Trophoblast cell (in vitro differentiated cells and primary cell): Measurements from ENCODE around the gene ETHE1.

Source experiments
- DNase-seq, 2 donors: peaks; one replicate each; pipeline ENCODE4 v3.0.0-alpha.2; 2016
- H2AFZ ChIP-seq: 2 replicates; pipeline ENCODE4 v1.6.1; 2013; ENCODE audit warnings: low read length, moderate library complexity, mild to moderate bottlenecking; ENCODE audit not compliant: insufficient read depth, poor library complexity
- H2AK5ac ChIP-seq: 2 replicates; pipeline ENCODE4 v1.6.1; 2013; ENCODE audit warnings: mild to moderate bottlenecking, low read length
- H2BK120ac ChIP-seq: 2 replicates; pipeline ENCODE4 v1.6.1; 2013; ENCODE audit warnings: low read length, mild to moderate bottlenecking, moderate library complexity; ENCODE audit not compliant: insufficient read depth, poor library complexity
- H2BK12ac ChIP-seq: 2 replicates; pipeline ENCODE4 v1.6.1; 2013; ENCODE audit warnings: mild to moderate bottlenecking, low read length, moderate library complexity
- H2BK5ac ChIP-seq: 2 replicates; pipeline ENCODE4 v1.6.1; 2013; ENCODE audit warnings: low read length, low read depth, moderate library complexity, mild to moderate bottlenecking; ENCODE audit not compliant: poor library complexity
- H3K14ac ChIP-seq: 2 replicates; pipeline ENCODE4 v1.6.1; 2013; ENCODE audit warnings: mild to moderate bottlenecking, low read length
- H3K18ac ChIP-seq: 2 replicates; pipeline ENCODE4 v1.6.1; 2013; ENCODE audit warnings: mild to moderate bottlenecking, low read length
- H3K23ac ChIP-seq: 2 replicates; pipeline ENCODE4 v1.6.1; 2013; ENCODE audit warnings: low read length
- H3K27ac ChIP-seq: 2 replicates; pipeline ENCODE4 v1.5.1; 2013; ENCODE audit warnings: low read depth, mild to moderate bottlenecking, inconsistent platforms, low read length, moderate library complexity
- H3K27me3 ChIP-seq: 2 replicates; pipeline ENCODE4 v1.6.1; 2013; ENCODE audit warnings: inconsistent platforms, mild to moderate bottlenecking, low read length, moderate library complexity; ENCODE audit not compliant: insufficient read depth
- H3K36me3 ChIP-seq, 2 experiments: 1 replicate in 1 of 2; 2 replicates in 1 of 2; pipeline ENCODE4 v1.6.1; 2013; ENCODE audit warnings: low read length in 2 of 2, mild to moderate bottlenecking in 2 of 2, moderate library complexity in 1 of 2; ENCODE audit not compliant: insufficient read depth in 2 of 2, control insufficient read depth in 1 of 2
- H3K4ac ChIP-seq: 2 replicates; pipeline ENCODE4 v1.6.1; 2013; ENCODE audit warnings: low read depth, mild to moderate bottlenecking, low read length, moderate library complexity
- H3K4me1 ChIP-seq, 2 experiments: 1 replicate in 1 of 2; 2 replicates in 1 of 2; pipeline ENCODE4 v1.6.1; 2013; ENCODE audit warnings: low read length in 2 of 2, mild to moderate bottlenecking in 2 of 2, moderate library complexity in 1 of 2; ENCODE audit not compliant: insufficient read depth in 2 of 2, control insufficient read depth in 1 of 2
- H3K4me2 ChIP-seq: 2 replicates; pipeline ENCODE4 v1.6.1; 2013; ENCODE audit warnings: inconsistent platforms, mild to moderate bottlenecking, low read length, moderate library complexity
- H3K4me3 ChIP-seq: 2 replicates; pipeline ENCODE4 v1.5.1; 2013; ENCODE audit warnings: mild to moderate bottlenecking, low read depth, low read length, inconsistent platforms
- H3K79me1 ChIP-seq: one replicate; pipeline ENCODE4 v1.6.1; 2013; ENCODE audit warnings: low read length
- H3K79me2 ChIP-seq: 2 replicates; pipeline ENCODE4 v1.6.1; 2013; ENCODE audit warnings: low read length, mild to moderate bottlenecking; ENCODE audit not compliant: control insufficient read depth, insufficient read depth, poor library complexity
- H3K9ac ChIP-seq: 2 replicates; pipeline ENCODE4 v1.6.1; 2013; ENCODE audit warnings: mild to moderate bottlenecking, low read length
- H3K9me3 ChIP-seq: 2 replicates; pipeline ENCODE4 v1.6.1; 2013; ENCODE audit warnings: low read depth, mild to moderate bottlenecking, control low read depth, inconsistent platforms, low read length; ENCODE audit not compliant: insufficient read depth
- H4K12ac ChIP-seq: 2 replicates; pipeline ENCODE4 v1.6.1; 2013; ENCODE audit warnings: low read depth, mild to moderate bottlenecking, low read length, moderate library complexity
- H4K8ac ChIP-seq: 2 replicates; pipeline ENCODE4 v1.6.1; 2013; ENCODE audit warnings: low read depth, mild to moderate bottlenecking, low read length, moderate library complexity
- H4K91ac ChIP-seq: one replicate; pipeline ENCODE4 v1.6.1; 2013; ENCODE audit warnings: low read depth, mild to moderate bottlenecking, low read length, moderate library complexity
- WGBS: extraction: QIAGEN DNeasy Blood & Tissue Kit; methylation state at CpG from one replicate; pipeline ENCODE4 v1.1.7; 2013; ENCODE audit warnings: missing lambda C conversion rate; ENCODE audit not compliant: insufficient read length, insufficient coverage; ENCODE audit errors: extremely low coverage; 5-methylcytosine and 5-hydroxymethylcytosine counted together

The ETHE1 gene

DNA sequence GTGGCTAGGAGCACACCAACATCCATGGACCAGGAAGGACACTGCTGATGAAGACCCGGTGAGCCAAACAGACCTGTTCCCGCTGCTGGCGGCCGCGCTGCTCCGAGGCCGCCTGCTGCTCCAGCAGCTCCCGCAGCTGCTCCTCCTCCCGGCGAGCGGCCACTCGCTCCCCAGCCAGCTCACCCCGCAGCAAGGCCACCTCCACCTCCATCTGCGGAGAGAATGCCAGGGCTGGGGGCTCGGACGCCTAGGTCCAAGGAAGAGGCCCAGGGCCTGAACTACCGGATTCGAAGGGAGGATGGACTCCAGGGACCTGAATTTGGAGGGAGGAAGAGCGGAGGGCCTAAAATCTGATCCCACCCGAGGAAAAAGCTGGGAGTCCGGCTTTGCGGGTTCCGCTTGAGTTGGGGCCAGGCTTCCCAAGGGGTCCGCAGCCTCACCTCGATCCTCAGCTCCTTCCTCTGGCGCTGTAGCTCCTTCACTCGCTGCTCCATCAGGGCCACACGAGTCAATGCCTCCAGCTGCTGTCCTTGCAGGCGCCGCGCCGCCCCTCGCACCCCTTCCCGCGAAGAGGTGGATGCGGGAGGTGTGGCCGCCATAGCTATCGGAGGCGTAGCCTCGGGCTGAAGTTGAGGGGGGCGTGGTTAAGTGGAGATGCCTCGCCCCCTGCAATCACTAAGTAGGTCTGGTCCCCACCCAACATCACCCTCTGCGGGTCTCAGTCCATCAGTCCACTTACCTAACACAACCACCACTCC lies 25.2 kb downstream of the ETHE1 start:
- Histone ChIP-seq H2BK5ac (no peak overlapping the region), H2BK120ac (no peak overlapping the region), H3K79me1 (peaks cover 12% of the 10 kb centered on the region), H4K8ac (no peak overlapping the region), H4K12ac (no peak overlapping the region), H2AFZ (no peak overlapping the region), H3K4ac (no peak overlapping the region), H3K27ac (no peak overlapping the region), H3K36me3 (peaks cover 11 to 18% of the 10 kb centered on the region in 2 experiments), H3K18ac (peak overlapping the region; percentile 25), H3K9ac (no peak overlapping the region), H3K4me2 (no peak overlapping the region), H3K23ac (no peak overlapping the region), H3K4me1 (peaks cover 10% of the 10 kb centered on the region in 2 experiments), H2BK12ac (no peak overlapping the region), H4K91ac (no peak overlapping the region), H3K27me3 (no peaks in the 10 kb centered on the region), H2AK5ac (no peak overlapping the region), H3K14ac (no peak overlapping the region), H3K79me2 (peaks cover 5% of the 10 kb centered on the region), H3K9me3 (no peaks in the 10 kb centered on the region), H3K4me3 (no peak overlapping the region)
- no CpG with 5 or more reads among the region's 43 CpGs for WGBS
- DNase-seq, result no peak

DNA sequence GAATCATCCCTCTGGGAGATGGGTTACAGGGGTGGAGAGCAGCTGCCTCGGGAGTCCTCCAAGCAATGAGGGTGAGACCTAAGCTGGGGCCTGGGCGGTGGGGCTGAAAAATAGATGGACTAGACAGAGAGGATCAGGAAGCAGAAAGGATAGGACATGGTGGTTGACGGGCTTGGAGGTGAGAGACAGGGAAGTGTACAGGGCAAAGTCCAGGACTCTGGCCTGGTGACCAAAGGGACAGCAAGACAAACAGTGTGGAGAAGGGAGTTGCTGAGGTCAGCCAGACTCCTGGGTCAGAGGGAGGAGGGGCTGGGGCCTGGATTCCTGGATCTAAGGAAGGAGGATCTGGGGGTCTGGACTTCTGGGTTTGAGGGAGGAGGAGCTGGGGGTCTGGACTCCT lies 28.0 kb downstream of the ETHE1 start:
- Histone ChIP-seq H2BK5ac (no peak overlapping the region), H3K9ac (no peak overlapping the region), H2BK12ac (no peak overlapping the region), H3K36me3 (peaks cover 26 to 29% of the 10 kb centered on the region in 2 experiments), H3K27me3 (no peaks in the 10 kb centered on the region), H4K12ac (no peak overlapping the region), H3K9me3 (peaks cover 3% of the 10 kb centered on the region), H3K27ac (no peak overlapping the region), H2BK120ac (no peak overlapping the region), H3K14ac (no peak overlapping the region), H4K8ac (no peak overlapping the region), H3K23ac (no peak overlapping the region), H3K18ac (no peak overlapping the region), H3K4me1 (peaks cover 9 to 10% of the 10 kb centered on the region in 2 experiments), H2AK5ac (no peak overlapping the region), H3K4ac (no peak overlapping the region), H2AFZ (no peak overlapping the region), H3K79me1 (peaks cover 7% of the 10 kb centered on the region), H3K79me2 (peaks cover 5% of the 10 kb centered on the region), H3K4me2 (no peak overlapping the region), H4K91ac (no peak overlapping the region), H3K4me3 (no peak overlapping the region)
- DNase-seq, result no peak
- no CpG with 5 or more reads among the region's 3 CpGs for WGBS

- WGBS, result no CpG with 5 or more reads among the region's 5 CpGs
- DNase-seq, result no peak
- H3K18ac ChIP-seq, result no peak overlapping the region
Observed at GRCh38 chr19:43498233-43498842, 28.7 kb downstream of the ETHE1 start.

GRCh38 chr19:43496960-43497359 lies 30.0 kb downstream of the ETHE1 start:
- Histone ChIP-seq H2BK5ac (no peak overlapping the region), H3K36me3 (peaks cover 26 to 28% of the 10 kb centered on the region in 2 experiments), H4K91ac (no peak overlapping the region), H3K79me1 (no peaks in the 10 kb centered on the region), H3K4me1 (peaks cover 7 to 8% of the 10 kb centered on the region in 2 experiments), H3K23ac (no peak overlapping the region), H2BK120ac (no peak overlapping the region), H4K8ac (no peak overlapping the region), H2AK5ac (no peak overlapping the region), H3K4me2 (no peak overlapping the region), H3K9ac (no peak overlapping the region), H3K4ac (no peak overlapping the region), H3K9me3 (peaks cover 3% of the 10 kb centered on the region), H4K12ac (no peak overlapping the region), H2AFZ (no peak overlapping the region), H2BK12ac (no peak overlapping the region), H3K27me3 (no peaks in the 10 kb centered on the region), H3K14ac (no peak overlapping the region), H3K27ac (no peak overlapping the region), H3K79me2 (peaks cover 2% of the 10 kb centered on the region), H3K18ac (no peak overlapping the region), H3K4me3 (no peak overlapping the region)
- WGBS, result no CpG with 5 or more reads among the region's 7 CpGs
- DNase-seq, result no peak

More at GRCh38 chr19:43498233-43498842, 28.7 kb downstream of the ETHE1 start:
- Histone ChIP-seq H3K36me3 (peaks cover 26 to 29% of the 10 kb centered on the region in 2 experiments), H3K9ac (no peak overlapping the region), H2AFZ (no peak overlapping the region), H2BK5ac (no peak overlapping the region), H3K79me1 (peaks cover 2% of the 10 kb centered on the region), H2AK5ac (no peak overlapping the region), H3K27ac (no peak overlapping the region), H3K4me1 (peaks cover 9 to 10% of the 10 kb centered on the region in 2 experiments), H4K8ac (no peak overlapping the region), H3K4me3 (no peak overlapping the region), H3K14ac (no peak overlapping the region), H3K4me2 (no peak overlapping the region), H3K23ac (no peak overlapping the region), H3K4ac (no peak overlapping the region), H3K9me3 (peaks cover 3% of the 10 kb centered on the region), H3K79me2 (peaks cover 2% of the 10 kb centered on the region), H2BK12ac (no peak overlapping the region), H4K12ac (no peak overlapping the region), H3K27me3 (no peaks in the 10 kb centered on the region), H2BK120ac (no peak overlapping the region), H4K91ac (no peak overlapping the region)
